Measurements from ENCODE around the gene VPS8.

GRCh38 chr3:184895350-184895749 is 83.4 kb downstream of the VPS8 start:
- no peak for TF ChIP-seq CTCF (tag by site-specific recombination; IDR thresholded peaks at IDR 0.05)
- TF ChIP-seq ZNF837 (tag by site-specific recombination; IDR thresholded peaks at IDR 0.05): no peak
- no peak for TF ChIP-seq KLF1 (tag by site-specific recombination; IDR thresholded peaks at IDR 0.05)
- TF ChIP-seq ZBTB26 (tag by site-specific recombination; optimal IDR thresholded peaks at IDR 0.05): no peak
- no peak for TF ChIP-seq PBX3 (CRISPR knock-in tag; IDR thresholded peaks at IDR 0.05)
- no peak for TF ChIP-seq ZNF292 (tag by site-specific recombination; IDR thresholded peaks at IDR 0.05; ENCODE audit: borderline replicate concordance, low read depth)
- no peak for TF ChIP-seq ZBTB10 (tag by site-specific recombination; IDR thresholded peaks at IDR 0.05)

Measured in HEK293 (cell line).